Measurements from ENCODE around the gene NLRP10. TPM values are rescaled to one million over a fixed set of nuclear protein-coding genes. Genes with fewer than 3 reads are reported as not detected.
"Not testable (repeated sequence)": the region's sequence is repeated elsewhere in the genome, so short reads cannot be mapped to it uniquely, and the experiment has no call there.

The NLRP10 gene
- total RNA-seq, 2 experiments from 2014 or later: not detected

DNA sequence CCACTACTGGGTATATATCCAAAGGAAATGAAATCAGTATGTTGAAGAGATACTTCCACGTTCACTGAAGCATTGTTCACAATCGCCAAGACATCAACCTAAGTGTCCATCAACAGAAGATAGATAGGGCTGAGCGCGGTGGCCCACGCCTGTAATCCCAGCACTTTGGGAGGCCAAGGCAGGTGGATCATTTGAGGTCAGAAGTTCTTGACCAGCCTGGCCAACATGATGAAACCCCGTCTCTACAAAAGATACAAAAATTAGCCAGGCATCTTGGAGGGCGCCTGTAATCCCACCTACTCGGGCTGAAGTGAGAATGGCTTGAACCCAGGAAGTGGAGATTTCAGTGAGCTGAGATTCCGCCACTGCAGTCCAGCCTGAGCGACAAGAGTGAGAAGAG lies 34.5 kb upstream of the NLRP10 start:
- no peak overlapping the region for H3K27ac Mint-ChIP-seq
- ChIA-PET CTCF (interaction anchor here (1.0 to 1.1 kb wide), 2 partner anchors 13 kb away, joined by 3 to 4 read pairs; partner anchors contain the start of gene EIF3F), POLR2A (no interaction called here)
- no peaks in the 10 kb centered on the region for H3K9me3 Mint-ChIP-seq (ENCODE audit: insufficient read depth)
- H3K27me3 Mint-ChIP-seq (ENCODE audit: low read depth): no peaks in the 10 kb centered on the region
- peaks cover 13% of the 10 kb centered on the region for H3K4me1 Mint-ChIP-seq (ENCODE audit: low read depth)
- H3K4me3 Mint-ChIP-seq: no peak overlapping the region
- no peak for ATAC-seq
- peaks cover 38% of the 10 kb centered on the region for H3K36me3 Mint-ChIP-seq (ENCODE audit: low read depth)
- DNase-seq: no peak

GRCh38 chr11:7994581-7995278 lies 29.5 kb upstream of the NLRP10 start:
- ATAC-seq (no peak), DNase-seq (no peak)
- Mint-ChIP-seq H3K4me3 (no peak overlapping the region), H3K9me3 (ENCODE audit: insufficient read depth) (no peaks in the 10 kb centered on the region), H3K4me1 (ENCODE audit: low read depth) (peaks cover 23% of the 10 kb centered on the region), H3K27me3 (ENCODE audit: low read depth) (no peaks in the 10 kb centered on the region), H3K27ac (peak overlapping the region; percentile 71), H3K36me3 (ENCODE audit: low read depth) (peaks cover 74% of the 10 kb centered on the region)
- CTCF ChIA-PET: interaction anchor here (1.4 kb wide), 1 partner anchor 104 kb away, joined by 3 read pairs; no protein-coding TSS in a partner anchor
- POLR2A ChIA-PET: no interaction called here

GRCh38 chr11:7987560-7987883 lies 22.3 kb upstream of the NLRP10 start:
- POLR2A ChIA-PET: interaction anchor here (1.0 to 1.3 kb wide), 6 partner anchors 9 to 701 kb away, joined by 3 to 5 read pairs (median 3); partner anchors contain the start of genes RPL27A and TRIM66
- not testable (repeated sequence) for ATAC-seq

GRCh38 chr11:7986768-7987559 lies 21.7 kb upstream of the NLRP10 start, which contains the start of gene EIF3F:
Gene EIF3F, plus strand, starts transcription at chr11:7987337. Its CDS starts 16 bp downstream, at chr11:7987353.
- CTCF ChIA-PET: interaction anchor here (0.6 to 3.5 kb wide), 26 partner anchors 9 to 707 kb away, joined by 3 to 97 read pairs (median 4); partner anchors contain the start of gene PPFIBP2
- Mint-ChIP-seq H3K9me3 (ENCODE audit: insufficient read depth) (no peaks in the 10 kb centered on the region), H3K4me3 (peak within 1 kb of the TSS; percentile 94), H3K36me3 (ENCODE audit: low read depth) (peaks cover 24% of the 10 kb centered on the region), H3K4me1 (ENCODE audit: low read depth) (peaks cover 35% of the 10 kb centered on the region), H3K27me3 (ENCODE audit: low read depth) (no peaks in the 10 kb centered on the region), H3K27ac (peak within 1 kb of the TSS; percentile 94)
- DNase-seq (peak; percentile 96), ATAC-seq (peak; percentile 99)
- POLR2A ChIA-PET: interaction anchor here (1.0 to 1.3 kb wide), 6 partner anchors 9 to 701 kb away, joined by 3 to 5 read pairs (median 3); partner anchors contain the start of genes RPL27A and TRIM66

More at GRCh38 chr11:7987560-7987883, 22.3 kb upstream of the NLRP10 start:
- Mint-ChIP-seq H3K4me1 (ENCODE audit: low read depth) (peaks cover 35% of the 10 kb centered on the region), H3K4me3 (peak overlapping the region; percentile 94), H3K27ac (peak overlapping the region; percentile 94), H3K36me3 (ENCODE audit: low read depth) (peaks cover 30% of the 10 kb centered on the region)
- H3K9me3 Mint-ChIP-seq (ENCODE audit: insufficient read depth); DNase-seq; H3K27me3 Mint-ChIP-seq (ENCODE audit: low read depth): not testable (repeated sequence)
- CTCF ChIA-PET: interaction anchor here (0.6 to 3.5 kb wide), 23 partner anchors 9 to 474 kb away, joined by 3 to 97 read pairs (median 4); partner anchors contain the start of gene PPFIBP2

DNA sequence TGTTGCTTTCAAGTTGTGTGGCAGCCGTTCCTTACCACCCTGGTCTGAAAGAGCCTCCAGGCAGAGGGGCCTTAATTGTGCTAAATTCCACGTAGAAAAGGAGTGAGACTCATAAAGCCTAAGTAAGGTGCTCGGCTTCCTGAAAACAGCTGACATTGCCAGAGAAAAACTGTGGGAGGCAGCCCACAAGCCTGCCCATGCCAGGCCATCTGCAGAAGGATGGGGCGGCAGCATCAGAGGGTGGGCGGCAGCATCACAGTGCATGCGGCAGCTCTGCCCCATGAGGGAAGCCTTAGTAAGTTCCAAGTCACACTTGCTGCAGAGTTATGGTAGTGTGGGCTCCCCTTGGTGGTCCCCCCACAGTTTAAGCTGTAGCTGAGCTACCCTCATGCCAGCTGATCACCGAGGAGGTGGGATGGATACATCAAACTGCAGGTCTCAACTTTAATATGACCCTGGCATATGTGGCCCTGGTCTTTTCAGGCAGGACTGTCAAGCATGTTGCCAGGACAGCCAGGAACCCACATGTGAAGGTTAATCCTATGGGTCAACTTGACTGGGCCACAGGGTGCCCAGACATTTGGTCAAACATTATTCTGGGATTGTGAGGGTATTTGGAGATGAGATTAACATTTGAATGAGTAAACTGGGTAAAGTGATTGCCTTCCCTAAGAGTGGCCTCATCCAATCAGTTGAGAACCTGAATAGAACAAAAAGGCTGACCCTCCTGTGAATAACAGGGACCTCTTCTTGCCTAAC lies 18.8 kb upstream of the NLRP10 start:
- ChIA-PET CTCF (interaction anchor here (3.5 kb wide), 1 partner anchor 91 kb away, joined by 97 read pairs; no protein-coding TSS in a partner anchor), POLR2A (no interaction called here)
- no peak for DNase-seq
- Mint-ChIP-seq H3K27me3 (ENCODE audit: low read depth) (no peaks in the 10 kb centered on the region), H3K4me1 (ENCODE audit: low read depth) (peaks cover 23% of the 10 kb centered on the region), H3K36me3 (ENCODE audit: low read depth) (peaks cover 5% of the 10 kb centered on the region), H3K4me3 (no peak overlapping the region), H3K9me3 (ENCODE audit: insufficient read depth) (no peaks in the 10 kb centered on the region), H3K27ac (no peak overlapping the region)
- no peak for ATAC-seq

DNA sequence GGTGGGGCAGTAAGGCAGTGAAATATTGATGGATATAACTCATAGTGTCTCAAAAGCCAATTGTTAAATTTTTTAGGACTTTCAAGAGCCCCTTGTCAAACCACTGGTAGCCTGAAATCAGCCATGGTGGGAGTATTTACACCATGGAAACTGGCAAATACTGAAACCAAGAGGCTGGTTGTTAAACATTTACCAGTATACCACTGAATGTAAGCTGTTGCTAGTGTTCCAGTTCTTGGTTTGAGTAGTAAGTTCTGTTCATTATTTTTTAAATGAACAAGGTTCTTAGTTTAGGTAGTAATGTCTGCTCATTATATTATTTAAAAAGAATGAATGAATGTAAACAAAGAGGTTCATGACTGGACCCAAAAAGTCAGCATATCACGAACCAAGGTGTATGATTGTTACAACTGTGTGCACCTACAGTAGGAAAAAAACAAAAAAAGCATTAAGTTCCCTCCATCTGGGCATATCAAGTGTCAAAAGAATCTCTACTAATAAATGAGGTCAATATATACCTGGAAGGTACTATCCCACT lies 17.4 kb upstream of the NLRP10 start:
- Mint-ChIP-seq H3K4me1 (ENCODE audit: low read depth) (peaks cover 14% of the 10 kb centered on the region), H3K36me3 (ENCODE audit: low read depth) (peaks cover under 1% of the 10 kb centered on the region), H3K4me3 (no peak overlapping the region), H3K9me3 (ENCODE audit: insufficient read depth) (no peaks in the 10 kb centered on the region), H3K27me3 (ENCODE audit: low read depth) (no peaks in the 10 kb centered on the region), H3K27ac (no peak overlapping the region)
- DNase-seq: no peak
- no peak for ATAC-seq
- ChIA-PET CTCF (interaction anchor here (1.4 kb wide), 1 partner anchor 90 kb away, joined by 5 read pairs; no protein-coding TSS in a partner anchor), POLR2A (no interaction called here)

GRCh38 chr11:7981619-7982157 lies 16.4 kb upstream of the NLRP10 start:
- Mint-ChIP-seq H3K27ac (no peak overlapping the region), H3K36me3 (ENCODE audit: low read depth) (no peaks in the 10 kb centered on the region), H3K27me3 (ENCODE audit: low read depth) (no peaks in the 10 kb centered on the region), H3K4me1 (ENCODE audit: low read depth) (peaks cover 11% of the 10 kb centered on the region), H3K4me3 (no peak overlapping the region), H3K9me3 (ENCODE audit: insufficient read depth) (no peaks in the 10 kb centered on the region)
- CTCF ChIA-PET: interaction anchor here (1.4 kb wide), 1 partner anchor 89 kb away, joined by 5 read pairs; no protein-coding TSS in a partner anchor
- POLR2A ChIA-PET: no interaction called here
- DNase-seq (no peak), ATAC-seq (no peak)

DNA sequence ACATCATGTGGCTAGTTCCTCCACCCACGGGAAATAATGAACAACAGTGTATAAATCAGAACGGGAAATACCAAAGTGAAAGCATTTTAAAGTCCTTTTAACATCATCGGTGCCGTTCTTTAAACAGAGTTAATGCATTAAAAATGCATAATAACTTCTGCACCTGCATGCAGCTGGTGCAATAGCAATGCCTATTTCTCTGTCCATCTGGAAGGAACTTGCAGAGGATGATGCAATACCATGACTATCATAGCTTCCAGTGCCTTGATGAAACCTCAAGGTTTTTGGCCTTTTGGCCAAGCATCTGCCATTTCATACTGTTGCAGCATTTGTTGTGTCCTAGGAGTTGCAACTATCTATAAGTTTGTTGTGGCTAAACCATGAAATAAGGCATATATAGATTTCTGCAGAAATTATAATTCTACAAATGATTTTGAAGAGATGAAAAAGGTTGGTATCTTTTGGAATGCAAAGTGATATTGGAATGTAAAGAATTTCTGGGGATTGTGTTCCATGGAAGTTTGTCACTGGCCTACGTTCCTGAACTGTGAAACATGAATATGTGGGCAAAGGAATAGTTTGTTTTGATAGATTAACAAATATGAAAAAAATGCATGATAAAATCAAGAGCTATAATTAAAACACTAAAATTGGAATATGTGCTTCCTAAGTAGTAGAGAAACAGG lies 12.1 kb upstream of the NLRP10 start:
- Mint-ChIP-seq H3K4me3 (no peak overlapping the region), H3K4me1 (ENCODE audit: low read depth) (no peaks in the 10 kb centered on the region), H3K9me3 (ENCODE audit: insufficient read depth) (no peaks in the 10 kb centered on the region), H3K27me3 (ENCODE audit: low read depth) (no peaks in the 10 kb centered on the region), H3K27ac (no peak overlapping the region), H3K36me3 (ENCODE audit: low read depth) (no peaks in the 10 kb centered on the region)
- ATAC-seq (no peak), DNase-seq (no peak)
- ChIA-PET POLR2A (no interaction called here), CTCF (interaction anchor here (1.7 to 2.1 kb wide), 2 partner anchors 10 to 56 kb away, joined by 3 to 13 read pairs; partner anchors contain the start of gene EIF3F)

DNA sequence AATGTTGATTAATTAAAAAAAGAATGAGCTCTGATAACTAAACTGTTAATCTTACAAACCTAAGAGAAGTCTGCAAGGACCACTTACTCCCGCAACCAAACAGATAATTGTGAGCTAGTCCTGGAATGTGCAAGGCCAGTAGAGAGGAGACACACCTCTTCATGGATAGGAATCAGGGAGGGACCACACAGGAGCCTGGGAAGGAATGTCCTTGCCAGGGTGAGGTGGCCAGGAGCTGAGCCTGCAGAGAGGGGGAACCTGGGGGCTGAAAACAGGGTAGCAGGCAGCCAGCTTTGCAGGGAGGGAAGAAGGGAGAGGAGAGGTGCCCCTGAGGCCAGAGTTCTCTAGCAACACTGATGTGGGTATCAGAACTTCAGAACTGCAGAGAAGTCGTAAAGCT lies 9.4 kb upstream of the NLRP10 start:
- Mint-ChIP-seq H3K27me3 (ENCODE audit: low read depth) (peaks cover 2% of the 10 kb centered on the region), H3K36me3 (ENCODE audit: low read depth) (no peaks in the 10 kb centered on the region), H3K4me3 (no peak overlapping the region), H3K4me1 (ENCODE audit: low read depth) (no peaks in the 10 kb centered on the region), H3K27ac (no peak overlapping the region), H3K9me3 (ENCODE audit: insufficient read depth) (no peaks in the 10 kb centered on the region)
- ChIA-PET POLR2A (no interaction called here), CTCF (interaction anchor here (0.8 to 2.8 kb wide), 2 partner anchors 12 to 82 kb away, joined by 3 to 10 read pairs; partner anchors contain the start of gene EIF3F)
- ATAC-seq (no peak), DNase-seq (no peak)

GRCh38 chr11:7973011-7973410 lies 7.8 kb upstream of the NLRP10 start:
- H3K4me1 Mint-ChIP-seq (ENCODE audit: low read depth): no peaks in the 10 kb centered on the region
- H3K27ac Mint-ChIP-seq: no peak overlapping the region
- H3K27me3 Mint-ChIP-seq (ENCODE audit: low read depth): peaks cover 6% of the 10 kb centered on the region
- CTCF ChIA-PET: no interaction called here
- DNase-seq: no peak
- no peaks in the 10 kb centered on the region for H3K9me3 Mint-ChIP-seq (ENCODE audit: insufficient read depth)
- H3K36me3 Mint-ChIP-seq (ENCODE audit: low read depth): no peaks in the 10 kb centered on the region
- H3K4me3 Mint-ChIP-seq: no peak overlapping the region
- no peak for ATAC-seq
- POLR2A ChIA-PET: interaction anchor here (0.6 kb wide), 1 partner anchor 261 kb away, joined by 3 read pairs; no protein-coding TSS in a partner anchor

Measured in activated CD8-positive, alpha-beta T cell treated with anti-CD3 and anti-CD28 coated beads, Interleukin-2, amount 10 ng/mL, durations not matched to agents 7 days and 5 days (primary cell).